Activated T-helper 1 cell treated with Interleukin-2 at 50 U/mL for 16 hours (primary cell): ENCODE results near the gene THAP7.

Source experiments
- DNase-seq: peaks from one replicate; pipeline ENCODE4 v3.0.0-alpha.2; 2020; ENCODE audit warnings: low read depth

The THAP7 gene

DNA sequence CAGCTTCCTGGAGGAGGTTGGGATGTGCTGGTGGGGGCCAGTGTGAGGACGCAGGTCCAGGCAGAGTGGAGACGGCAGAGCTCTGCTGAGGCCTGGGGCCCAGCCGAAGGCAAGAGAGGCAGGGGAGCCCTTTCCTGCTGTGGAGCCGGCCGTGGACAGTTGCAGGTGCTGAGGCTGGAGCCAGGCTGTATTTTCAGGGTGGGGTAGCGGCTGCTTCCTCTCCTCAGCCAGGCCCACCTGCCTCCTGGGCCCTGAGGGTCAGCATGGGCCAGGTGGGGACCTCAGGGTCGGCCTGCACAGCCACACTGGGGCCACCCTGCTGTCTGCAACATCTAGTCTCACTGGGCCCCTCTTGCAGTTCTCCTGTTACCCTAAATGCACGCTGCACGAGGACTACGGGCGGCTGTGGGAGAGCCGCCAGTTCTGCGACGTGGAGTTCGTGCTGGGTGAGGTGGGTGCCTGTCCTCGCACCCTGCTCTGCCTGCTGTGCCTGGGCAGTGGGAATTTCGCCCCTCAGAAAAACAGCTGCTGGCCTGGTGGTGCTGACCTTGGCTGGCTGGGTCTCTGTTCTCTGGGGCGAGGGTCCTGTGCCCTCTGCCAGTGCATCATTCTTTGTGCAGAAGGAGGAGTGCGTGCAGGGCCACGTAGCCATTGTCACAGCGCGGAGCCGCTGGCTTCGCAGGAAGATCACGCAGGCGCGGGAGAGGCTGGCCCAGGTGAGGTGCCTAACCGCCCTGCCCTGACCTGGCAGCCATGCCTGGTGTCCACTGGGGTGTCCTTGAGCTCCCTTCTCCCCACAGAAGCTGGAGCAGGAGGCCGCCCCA lies 8.4 kb downstream of the THAP7 start:
- no peak for DNase-seq

DNA sequence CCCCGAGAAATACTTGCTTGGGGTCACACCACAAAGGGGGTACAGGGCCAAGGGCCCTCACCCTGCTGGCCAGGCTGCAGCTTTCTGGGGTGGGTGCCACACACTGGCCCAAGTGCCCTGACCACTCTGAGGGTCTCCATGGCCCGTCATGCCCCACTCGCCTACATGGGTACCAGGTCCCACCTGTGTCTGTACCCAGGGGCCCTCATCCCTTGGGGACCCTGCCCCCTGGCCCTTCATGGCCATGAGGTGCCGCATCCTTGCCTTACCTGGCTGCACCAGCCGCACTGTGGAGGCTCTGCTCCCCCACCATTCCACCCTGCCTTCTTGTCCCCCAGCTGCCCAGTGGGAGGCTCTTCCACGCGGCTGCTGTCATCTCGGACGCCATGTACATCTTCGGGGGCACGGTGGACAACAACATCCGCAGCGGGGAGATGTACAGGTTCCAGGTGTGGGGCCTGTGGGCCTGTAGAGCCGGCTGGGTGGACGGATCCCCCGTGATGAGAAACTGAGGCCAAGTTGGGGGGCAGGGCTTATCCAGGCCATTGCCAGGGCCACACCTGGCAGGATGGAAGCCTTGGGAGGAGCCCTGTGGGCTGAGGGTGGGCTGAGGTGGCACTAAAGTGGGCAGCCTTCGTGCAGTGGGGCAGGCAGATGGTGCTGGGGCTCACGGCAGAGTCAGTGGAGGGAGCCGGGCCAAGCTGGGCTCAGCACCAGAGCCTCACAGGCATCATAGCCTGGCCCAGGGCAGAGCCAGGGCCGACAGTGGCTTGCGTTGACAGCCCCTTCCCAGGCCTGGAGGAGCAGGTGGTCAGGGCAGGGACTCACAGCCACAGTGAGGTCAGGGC lies 9.2 kb downstream of the THAP7 start:
- no peak for DNase-seq

DNA sequence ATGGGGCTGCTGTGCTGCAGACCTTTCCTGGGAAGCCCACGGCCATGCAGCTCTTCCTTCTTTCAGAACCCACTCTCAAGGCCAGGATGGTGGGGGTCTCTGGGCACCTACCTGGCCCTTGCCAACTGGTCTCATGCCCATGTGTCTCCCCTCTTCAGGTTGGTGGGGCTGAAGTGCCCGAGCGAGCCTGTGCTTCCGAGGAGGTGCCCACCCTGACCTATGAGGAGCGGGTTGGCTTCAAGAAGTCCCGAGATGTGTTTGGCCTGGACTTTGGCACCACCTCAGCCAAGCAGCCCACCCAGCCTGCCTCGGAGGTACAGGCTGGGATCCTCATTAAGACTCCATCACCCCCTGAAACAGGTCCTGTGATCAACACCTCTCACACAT lies 9.9 kb downstream of the THAP7 start:
- DNase-seq, result no peak

DNA sequence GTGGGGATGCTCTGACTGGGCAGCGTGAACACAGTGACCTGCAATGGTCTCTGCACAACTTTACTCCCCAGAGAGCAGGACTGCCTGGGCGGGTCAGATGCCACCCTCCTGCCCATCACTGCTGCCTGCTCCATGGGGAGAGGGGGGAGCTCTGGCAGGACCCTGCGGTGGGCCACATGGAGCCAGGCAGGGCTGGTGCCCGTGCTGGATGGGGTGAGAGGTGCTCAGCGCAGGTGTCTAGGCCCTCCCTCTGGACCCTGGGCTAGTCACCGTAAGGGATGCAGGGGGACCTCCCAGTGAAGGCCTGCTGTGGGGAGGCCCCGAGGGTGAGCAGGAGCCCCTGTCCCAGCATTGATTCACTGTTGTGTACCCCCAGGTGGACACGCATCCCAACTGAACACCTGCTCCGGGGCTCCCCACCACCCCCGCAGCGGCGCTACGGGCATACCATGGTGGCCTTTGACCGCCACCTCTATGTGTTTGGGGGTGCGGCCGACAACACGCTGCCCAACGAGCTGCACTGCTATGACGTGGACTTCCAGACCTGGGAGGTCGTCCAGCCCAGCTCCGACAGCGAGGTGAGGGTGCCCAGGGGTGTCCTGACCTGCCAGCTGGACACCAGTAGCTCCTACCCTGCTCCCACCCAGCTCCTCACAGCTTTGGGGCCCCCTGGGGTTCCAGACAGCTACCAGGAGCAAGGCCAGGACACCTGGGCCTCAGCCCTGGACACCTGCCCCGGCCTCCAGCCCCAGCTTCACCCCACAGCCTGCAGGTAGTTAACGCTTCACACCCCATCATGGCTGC lies 10.5 kb downstream of the THAP7 start:
- DNase-seq, result no peak

DNA sequence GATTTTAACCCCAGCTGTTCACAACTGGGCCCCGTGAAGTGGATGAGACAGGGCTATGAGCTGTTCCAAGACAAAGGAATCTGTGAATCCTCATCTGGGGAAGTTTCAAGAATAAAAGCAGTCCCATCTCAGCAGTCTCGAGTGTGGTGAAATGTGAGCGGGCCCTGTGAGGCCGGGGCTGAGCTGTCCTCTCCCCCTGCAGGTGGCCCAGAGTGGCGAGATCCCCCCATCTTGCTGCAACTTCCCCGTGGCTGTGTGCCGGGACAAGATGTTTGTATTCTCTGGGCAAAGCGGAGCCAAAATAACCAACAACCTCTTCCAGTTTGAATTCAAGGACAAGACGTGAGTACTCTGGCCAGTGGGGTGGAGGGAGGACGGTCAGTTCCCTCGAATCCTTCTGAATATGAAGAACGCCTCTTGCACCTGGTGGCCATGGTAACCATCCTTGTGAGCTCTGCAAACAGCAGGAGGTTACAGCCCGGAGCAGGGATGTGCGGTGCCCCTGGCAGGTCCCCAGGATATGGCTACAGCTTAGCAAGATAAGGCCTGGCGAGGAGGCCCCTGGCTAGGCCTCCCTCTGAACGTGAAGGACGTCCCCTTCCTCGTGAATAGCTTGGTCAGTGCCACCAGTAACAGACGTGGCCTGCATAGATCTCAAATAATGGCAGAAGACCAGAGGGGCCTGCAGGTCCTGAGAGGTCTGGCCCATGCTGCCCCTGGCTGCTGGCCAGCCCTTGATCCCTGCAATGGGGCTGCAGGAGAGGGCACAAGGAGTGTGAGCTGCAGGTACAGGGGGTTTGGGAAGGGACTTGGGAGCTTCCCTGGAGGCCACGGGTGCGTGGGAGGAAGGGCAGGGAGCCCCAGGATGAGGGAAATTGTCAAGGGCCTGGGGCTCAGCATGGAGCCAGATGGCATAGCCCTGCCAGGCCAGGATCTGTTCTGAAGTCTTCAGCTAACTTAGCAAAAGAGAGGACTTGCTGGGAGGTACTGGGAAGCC lies 11.4 kb downstream of the THAP7 start:
- DNase-seq, result no peak

DNA sequence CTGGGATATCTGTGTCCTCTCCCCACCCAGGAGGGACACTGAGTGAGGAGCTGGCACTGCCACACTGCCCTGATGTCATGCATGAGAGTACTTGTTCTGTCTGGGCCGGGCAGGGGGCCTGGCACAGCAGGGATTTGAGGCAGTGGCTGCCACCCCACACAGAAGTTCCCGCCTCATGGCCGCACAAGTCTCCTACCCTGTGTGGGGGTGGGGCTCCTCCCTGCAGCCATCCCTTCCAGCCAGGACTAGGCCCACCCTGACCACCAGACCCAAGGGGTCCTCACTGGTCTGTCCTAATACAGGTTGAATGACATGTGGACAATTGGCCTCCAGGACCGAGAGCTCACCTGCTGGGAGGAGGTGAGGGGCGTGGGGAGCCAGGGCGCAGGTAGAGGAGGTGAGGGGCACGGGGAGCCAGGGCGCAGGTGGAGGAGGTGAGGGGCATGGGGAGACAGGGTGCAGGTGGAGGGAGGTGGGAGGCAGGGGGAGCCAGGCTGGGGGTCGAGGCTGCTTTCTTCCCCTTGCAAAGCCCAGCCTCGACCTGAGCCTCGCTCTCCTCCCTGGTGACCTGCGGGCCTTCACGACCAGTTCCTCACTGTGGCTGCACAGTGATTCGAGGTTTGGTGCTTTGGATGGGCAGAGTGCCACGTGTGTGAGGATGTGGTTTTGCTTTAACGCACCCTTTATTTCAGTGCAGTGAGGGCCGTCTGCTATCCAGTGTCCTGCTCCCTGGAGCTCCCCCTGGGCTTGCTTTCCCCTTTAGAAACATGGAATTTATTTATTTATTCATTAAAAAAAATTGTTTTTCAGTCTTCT lies 12.4 kb downstream of the THAP7 start:
- DNase-seq, result no peak

DNA sequence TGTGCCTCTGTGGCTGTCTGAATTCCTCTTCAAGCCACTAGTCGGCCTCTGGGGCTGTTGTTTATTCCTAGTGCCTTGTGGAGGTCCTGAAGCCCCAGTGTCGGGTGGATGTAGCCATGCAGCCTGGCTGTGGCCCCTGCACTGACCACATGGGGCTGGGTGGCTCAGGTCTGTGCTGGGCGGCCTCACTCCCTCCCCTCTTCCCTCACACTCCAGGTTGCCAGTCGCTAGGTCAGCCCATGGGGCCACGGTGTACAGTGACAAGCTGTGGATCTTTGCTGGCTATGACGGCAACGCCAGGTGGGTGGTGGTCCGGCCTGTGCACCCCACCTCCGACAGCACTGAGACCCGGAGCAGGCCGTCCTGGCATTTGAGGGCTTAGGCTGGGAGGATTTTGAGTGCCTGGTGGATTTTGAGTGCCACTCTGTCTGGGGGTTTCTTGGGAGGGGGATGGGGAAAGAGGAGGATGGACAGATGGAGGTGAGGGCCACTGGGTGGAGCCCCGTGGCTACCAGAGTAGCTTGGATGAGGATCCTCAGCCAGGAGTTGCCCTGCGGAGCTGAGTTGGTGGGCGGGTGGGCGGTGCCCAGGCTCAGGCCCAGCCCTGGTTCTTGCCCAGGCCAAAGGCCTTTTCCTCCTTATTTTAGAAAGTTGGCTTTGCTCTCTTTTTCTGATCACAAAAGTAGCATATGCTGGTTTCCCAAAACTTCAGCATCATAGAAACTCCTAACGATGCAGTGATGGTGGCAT lies 13.2 kb downstream of the THAP7 start:
- no peak for DNase-seq

DNA sequence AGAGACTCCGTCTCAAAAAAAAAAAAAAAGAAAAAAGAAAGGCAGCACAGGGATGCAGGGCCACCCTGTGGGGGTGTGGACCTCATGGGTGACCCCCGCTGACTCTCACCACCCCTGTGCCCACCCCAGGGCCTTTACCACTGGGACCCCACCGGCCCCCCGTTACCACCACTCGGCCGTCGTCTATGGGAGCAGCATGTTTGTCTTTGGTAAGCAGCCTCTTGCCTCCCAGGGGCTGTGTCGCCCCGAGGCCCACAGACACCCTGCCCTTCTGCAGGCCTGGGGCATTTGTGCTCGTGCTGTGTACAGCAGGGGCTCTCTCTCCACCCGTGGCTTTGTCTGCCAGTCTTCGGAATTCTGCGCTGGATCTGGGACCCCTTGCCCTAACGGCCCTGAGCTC lies 14.5 kb downstream of the THAP7 start:
- DNase-seq, result no peak

DNA sequence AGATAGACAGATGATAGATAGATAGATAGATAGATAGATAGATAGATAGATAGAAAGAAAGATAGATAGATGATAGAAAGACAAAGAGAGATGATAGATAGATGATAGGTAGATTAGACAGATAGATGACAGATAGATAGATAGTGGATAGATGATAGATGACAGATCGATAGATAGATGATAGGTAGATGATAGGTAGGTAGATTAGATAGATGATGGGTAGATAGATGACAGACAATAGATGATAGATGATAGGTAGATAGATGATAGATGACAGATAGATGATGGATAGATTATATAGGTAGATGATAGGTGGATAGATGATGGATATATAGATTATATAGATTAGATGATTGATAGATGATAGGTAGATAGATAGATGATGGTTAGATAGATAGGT lies 15.6 kb downstream of the THAP7 start:
- no peak for DNase-seq

DNA sequence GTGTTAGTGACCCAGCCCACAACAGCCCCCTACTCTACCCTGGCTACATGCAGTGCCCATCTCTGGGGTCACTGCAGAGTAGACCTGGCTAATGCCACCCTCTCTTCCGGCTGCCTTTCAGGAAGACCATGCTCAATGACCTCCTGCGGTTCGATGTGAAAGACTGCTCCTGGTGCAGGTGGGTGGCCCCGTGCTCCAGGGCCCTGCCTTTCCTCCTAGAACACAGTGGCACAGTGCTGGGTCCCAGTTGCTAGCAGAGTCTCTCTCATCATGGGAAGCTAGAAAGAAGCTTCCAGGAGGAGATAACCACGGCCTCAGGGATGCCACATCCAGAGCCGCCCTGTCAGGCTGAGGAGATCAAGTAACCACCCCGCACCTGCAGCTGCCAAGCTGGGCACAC lies 16.2 kb downstream of the THAP7 start:
- no peak for DNase-seq

DNA sequence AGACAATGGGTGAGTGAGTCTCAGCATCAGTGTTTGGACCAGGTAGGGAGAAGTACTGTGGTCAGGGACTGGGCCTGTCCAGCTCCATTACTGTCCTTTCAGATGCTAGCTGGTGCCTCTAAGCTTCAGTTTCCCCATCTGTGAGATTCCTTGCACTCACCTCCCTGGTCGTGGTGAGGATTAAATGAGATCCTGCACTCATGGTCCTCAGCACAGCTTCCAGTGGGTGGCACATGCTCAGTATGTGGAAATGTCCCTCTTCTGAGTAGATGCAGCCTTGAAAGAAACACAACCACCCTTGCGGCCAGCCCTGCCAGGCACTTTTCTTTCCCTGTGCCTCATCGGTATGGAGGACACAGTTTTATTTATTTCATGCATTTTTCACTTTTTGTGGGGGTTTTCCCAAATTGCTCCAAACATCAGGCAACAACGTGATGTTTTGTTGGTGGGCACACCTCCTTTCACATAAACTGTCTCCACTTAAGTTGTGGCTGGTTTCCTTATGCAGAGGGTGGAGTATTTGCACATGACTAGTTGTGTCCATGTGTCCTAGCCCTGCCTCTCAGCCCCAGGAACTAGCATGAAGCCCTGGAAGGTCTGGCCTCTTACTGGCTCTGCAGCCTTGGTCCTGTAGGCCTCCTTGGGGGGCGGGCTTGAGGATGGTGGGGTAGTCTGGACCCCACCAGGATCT lies 18.7 kb downstream of the THAP7 start:
- no peak for DNase-seq

DNA sequence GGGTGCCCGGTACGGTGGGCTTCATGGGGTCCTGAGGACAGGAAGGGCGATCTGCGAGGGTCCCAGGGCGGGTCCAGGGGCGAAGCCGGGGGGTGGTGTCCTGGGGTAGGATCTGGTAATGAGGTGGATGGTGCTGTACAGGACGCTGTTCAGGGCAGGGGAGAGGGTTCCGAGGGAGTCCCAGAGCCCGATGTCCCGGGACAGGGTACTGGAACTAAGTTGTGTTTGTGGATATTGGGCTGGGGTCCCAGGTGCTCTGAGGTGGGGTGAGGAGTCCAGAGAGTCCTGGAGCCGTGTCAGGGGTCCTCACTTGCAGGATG lies 19.4 kb downstream of the THAP7 start:
- no peak for DNase-seq

DNA sequence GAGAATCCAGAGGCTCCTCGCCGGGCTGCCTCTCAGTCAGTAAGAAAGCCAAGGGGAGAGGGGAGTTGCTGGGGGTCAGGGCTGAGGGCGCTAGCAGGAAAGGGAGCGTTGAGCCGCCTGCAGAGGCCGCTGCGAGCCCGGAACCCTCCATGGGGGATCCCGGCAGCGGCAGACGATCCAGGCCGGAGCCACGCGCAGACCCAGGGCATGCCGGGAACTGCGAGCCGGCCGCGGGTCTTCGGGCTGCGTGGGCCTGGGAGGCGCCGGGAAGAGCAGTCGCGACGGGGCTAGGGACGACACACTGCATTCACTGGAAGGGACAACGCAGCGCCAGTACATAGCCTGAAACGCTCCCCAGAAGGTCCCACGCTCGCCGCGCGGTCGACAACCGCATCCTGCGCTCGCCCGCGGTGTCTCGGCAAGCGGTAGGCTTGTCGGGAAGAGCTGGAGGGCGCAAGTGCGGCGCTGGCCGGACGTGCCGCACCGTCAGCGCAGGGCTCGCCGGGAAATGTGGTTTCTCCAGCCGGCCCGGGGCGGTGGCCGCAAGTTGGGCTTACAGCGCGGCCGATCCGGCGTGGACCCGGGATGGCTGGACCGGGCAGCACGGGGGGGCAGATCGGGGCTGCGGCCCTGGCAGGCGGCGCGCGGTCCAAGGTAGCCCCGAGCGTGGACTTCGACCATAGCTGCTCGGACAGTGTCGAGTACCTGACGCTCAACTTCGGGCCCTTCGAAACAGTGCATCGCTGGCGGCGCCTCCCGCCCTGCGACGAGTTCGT lies 19.9 kb downstream of the THAP7 start, which contains the start of gene LZTR1:
TSS of gene LZTR1 (plus strand) at position 511 of the 776 bp plus-strand sequence. CDS start at position 586, 75 bp downstream.
- DNase-seq, result peak; percentile 50

DNA sequence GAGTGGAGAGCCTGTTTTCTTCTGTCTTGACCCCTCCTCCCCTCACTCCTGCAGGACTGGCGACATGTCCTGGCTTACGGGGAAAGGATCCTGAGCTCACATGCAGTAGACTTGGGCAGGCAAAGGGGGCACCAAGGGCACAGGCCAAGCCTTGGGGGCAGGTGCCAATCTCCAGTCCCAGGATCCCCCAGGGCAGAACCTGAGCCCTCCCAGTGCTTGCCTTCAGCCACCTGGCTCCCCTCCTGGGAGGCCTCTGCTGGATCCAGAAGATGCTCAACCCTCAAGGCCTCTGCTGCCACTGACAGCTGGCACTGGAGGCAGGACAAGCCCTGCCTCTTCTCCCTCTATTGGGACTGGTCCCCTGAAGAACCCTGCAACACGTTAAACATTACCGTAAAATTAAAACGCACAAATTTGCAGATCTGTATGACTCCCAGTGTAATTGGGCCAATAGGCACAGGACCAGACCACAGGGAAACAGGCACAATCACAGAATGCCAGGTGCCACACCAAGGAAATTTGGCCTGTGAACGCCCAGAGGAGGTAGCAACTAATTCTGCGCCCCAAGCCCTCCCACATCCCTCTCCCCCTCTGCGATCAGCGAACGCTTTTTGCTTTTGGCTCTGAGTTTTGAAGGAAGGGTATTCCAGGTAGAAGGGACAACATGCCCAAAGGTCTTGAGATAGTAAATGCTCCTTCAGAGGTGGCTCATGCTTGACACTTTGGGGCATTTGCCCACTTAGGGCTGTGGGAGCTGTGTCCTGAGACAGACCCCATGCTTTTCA lies 20.8 kb downstream of the THAP7 start:
- no peak for DNase-seq

DNA sequence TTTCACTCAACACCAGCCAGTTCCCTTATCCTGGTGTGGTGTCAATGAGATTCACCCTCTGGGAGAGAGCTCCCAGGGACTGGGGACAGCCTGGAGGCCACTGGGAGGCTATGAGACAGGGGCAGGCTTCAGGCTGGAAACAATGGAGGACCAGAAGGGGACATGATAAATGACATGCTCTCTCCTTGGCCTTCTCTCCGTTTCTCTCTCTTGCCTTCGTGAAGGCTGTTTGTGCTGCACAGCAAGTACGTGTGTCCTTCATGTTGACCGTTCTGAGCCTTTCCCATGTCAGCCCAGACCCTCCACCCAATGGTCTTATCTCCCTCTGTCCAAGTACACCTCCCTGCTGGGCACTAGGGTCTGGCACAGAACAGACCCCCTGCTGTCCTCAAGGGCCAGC lies 21.4 kb downstream of the THAP7 start:
- DNase-seq, result no peak

DNA sequence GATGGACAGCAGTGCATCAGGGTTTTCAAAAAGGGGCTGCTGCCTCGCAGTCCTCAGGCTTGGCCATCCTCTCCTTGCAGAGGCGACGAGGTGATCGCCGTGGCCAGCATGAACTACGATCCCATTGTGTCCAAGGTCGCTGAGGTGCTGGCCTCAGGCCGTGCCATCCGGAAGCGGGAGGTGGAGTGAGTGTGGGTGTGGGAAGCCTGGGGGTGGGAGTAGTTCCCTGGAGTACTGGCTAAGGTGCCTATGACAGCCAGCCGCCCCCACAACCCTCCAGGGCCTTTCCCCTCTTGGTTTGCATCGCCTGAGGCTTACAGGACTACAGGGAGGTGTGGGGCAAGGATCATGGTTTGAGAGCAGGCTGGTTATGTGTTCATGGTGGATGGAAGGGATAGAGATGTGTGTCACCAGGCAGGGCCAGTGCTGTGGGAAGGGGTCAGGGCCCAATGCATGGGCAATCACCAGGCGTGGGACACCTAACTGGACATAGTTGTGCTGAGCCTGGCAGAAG lies 21.9 kb downstream of the THAP7 start:
- no peak for DNase-seq

DNA sequence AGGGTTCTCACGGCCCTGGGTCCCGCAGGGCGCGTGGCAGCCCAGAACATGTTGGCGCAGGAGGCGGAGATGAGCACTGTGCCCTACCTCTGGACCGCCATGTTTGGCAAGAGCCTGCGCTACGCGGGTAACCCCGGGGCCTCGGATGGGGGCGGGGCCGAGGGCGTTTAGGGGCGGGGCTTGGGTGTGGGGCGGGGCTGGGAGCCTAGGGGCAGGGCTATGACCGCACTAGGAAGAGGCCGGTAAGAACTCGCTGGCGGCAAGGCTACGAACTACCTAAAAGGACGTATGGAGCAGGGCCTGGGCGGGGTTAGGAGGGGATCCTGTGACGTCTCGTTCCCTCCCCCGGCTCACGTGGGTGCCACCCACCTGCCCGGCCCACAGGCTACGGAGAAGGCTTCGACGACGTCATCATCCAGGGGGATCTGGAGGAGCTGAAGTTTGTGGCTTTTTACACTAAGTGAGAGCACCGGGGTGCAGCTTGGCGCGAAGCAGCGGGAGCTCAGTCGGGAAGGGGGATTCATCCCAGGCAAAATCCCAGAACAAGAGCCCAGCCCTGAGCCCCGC lies 22.6 kb downstream of the THAP7 start:
- peak; percentile 30 for DNase-seq
